Sigmoid colon (tissue), 7 donors: Measurements from ENCODE around the gene SCNN1B. TPM values are rescaled to one million over a fixed set of nuclear protein-coding genes. Genes with fewer than 3 reads are reported as not detected.

Experiments used
- DNase-seq: peaks from one replicate; pipeline ENCODE4 v3.0.0-alpha.2; 2019
- H3K27ac ChIP-seq, 4 donors: fragments of 200-600 bp; sonication (generic); one replicate each; pipeline ENCODE4 v1.5.1; 2016 to 2019; ENCODE audit warnings: mild to moderate bottlenecking in 1 of 4
- H3K27me3 ChIP-seq, 3 donors: fragments of 200-600 bp; sonication (generic); one replicate each; pipeline ENCODE4 v1.5.1; 2019; ENCODE audit warnings: mild to moderate bottlenecking in 1 of 3
- H3K36me3 ChIP-seq, 4 donors: fragments of 200-600 bp; sonication (generic); one replicate each; pipeline ENCODE4 v1.5.1; 2016 to 2019
- H3K4me1 ChIP-seq, 4 donors: fragments of 200-600 bp; sonication (generic); one replicate each; pipeline ENCODE4 v1.5.1; 2017 to 2019
- H3K4me3 ChIP-seq, 4 donors: fragments of 200-600 bp; sonication (generic); one replicate each; pipeline ENCODE4 v1.5.1; 2017 to 2019; ENCODE audit warnings: mild to moderate bottlenecking in 2 of 4, moderate library complexity in 1 of 4
- H3K9me3 ChIP-seq, 4 donors: fragments of 200-600 bp in 3 of 4; sonication (generic) in 3 of 4; one replicate each; pipeline versions ENCODE4 v1.5.1 to v1.6.1; 2013 to 2019
- CTCF ChIP-seq, 4 experiments: fragments of 450-650 bp in 3 of 4; fragments of 200-600 bp in 1 of 4; IDR thresholded peaks; one replicate each; pipeline ENCODE4 v1.5.1; 2016 to 2019; ENCODE audit warnings: antibody characterized with exemption in 4 of 4, mild to moderate bottlenecking in 3 of 4, moderate library complexity in 2 of 4
- EP300 ChIP-seq, 4 donors: sonication (generic); formaldehyde crosslinking; IDR thresholded peaks; one replicate each; pipeline ENCODE4 v1.6.1; 2017; ENCODE audit warnings: antibody characterized with exemption in 4 of 4
- POLR2A ChIP-seq, 2 donors: fragments of 450-650 bp; IDR thresholded peaks; one replicate each; pipeline ENCODE4 v1.6.1; 2016; ENCODE audit warnings: antibody characterized with exemption in 2 of 2, mild to moderate bottlenecking in 2 of 2, moderate library complexity in 2 of 2
- POLR2AphosphoS5 ChIP-seq, 4 donors: sonication (generic); formaldehyde crosslinking; IDR thresholded peaks; one replicate each; pipeline ENCODE4 v1.6.1; 2017; ENCODE audit warnings: antibody characterized with exemption in 4 of 4
- WGBS, 2 donors: extraction: QIAGEN DNeasy Blood & Tissue Kit; methylation state at CpG; one replicate each; pipeline ENCODE4 v1.1.7; 2013; 5-methylcytosine and 5-hydroxymethylcytosine counted together
- intact Hi-C: fragments of 100-400 bp; cut with DNase I; formaldehyde crosslinking; loops from one replicate; pipeline ENCODE4 v1.15.1; 2023
- polyA plus RNA-seq, 3 donors: library from polyadenylated mRNA; stranded (reverse); fragments of 200-250 nt; gene quantifications; one replicate each; pipeline ENCODE4 v1.2.3, GENCODE V29; 2013
- total RNA-seq, 4 donors: library from RNA; depleted of rRNA; stranded (reverse); fragments of >200 nt; gene quantifications; one replicate each; pipeline ENCODE4 v1.1.0, GENCODE V29; 2016
- donor health status: healthy with polysubstance abuse.
- donor health status: Bipolar disorder and iron deficiency.
- donor health status: healthy.

SCNN1B gene
- total and polyA plus RNA-seq, 7 donors: 1.7 to 212 (median 9.2) TPM

GRCh38 chr16:23408823-23409298 is 106.8 kb downstream of the SCNN1B start:
- Histone ChIP-seq H3K27me3 (no peaks in the 10 kb centered on the region), H3K27ac (peak overlapping the region in 3 of 4 donors; percentile 59 to 69 (median 60)), H3K4me3 (no peak overlapping the region), H3K9me3 (no peaks in the 10 kb centered on the region), H3K4me1 (peaks cover 0 to 31% (median 26%) of the 10 kb centered on the region in 4 donors), H3K36me3 (peaks cover 7 to 84% (median 13%) of the 10 kb centered on the region in 4 donors)
- WGBS, 2 donors: 18 to 62% methylated on average over 7 of the region's 7 CpGs
- intact Hi-C loops: no loop called here
- TF ChIP-seq EP300 (IDR thresholded peaks at IDR 0.05) (no peak), POLR2AphosphoS5 (IDR thresholded peaks at IDR 0.05) (peak in 3 of 4 donors; percentile 37 to 46 (median 41))
- DNase-seq: peak; percentile 82

GRCh38 chr16:23409522-23409921 is 107.4 kb downstream of the SCNN1B start:
- DNase-seq: peak; percentile 29
- H3K9me3 ChIP-seq: no peaks in the 10 kb centered on the region
- intact Hi-C loops: no loop called here
- peaks cover 7 to 84% (median 12%) of the 10 kb centered on the region in 4 donors for H3K36me3 ChIP-seq
- WGBS, 2 donors: 92 to 93% methylated on average over 2 of the region's 2 CpGs
- H3K27ac ChIP-seq: peak overlapping the region in 3 of 4 donors; percentile 59 to 69 (median 60)
- no peaks in the 10 kb centered on the region for H3K27me3 ChIP-seq
- peaks cover 0 to 24% (median 19%) of the 10 kb centered on the region in 4 donors for H3K4me1 ChIP-seq
- H3K4me3 ChIP-seq: no peak overlapping the region
- TF ChIP-seq POLR2A (IDR thresholded peaks at IDR 0.05) (no peak), CTCF (IDR thresholded peaks at IDR 0.05) (no peak), EP300 (IDR thresholded peaks at IDR 0.05) (no peak), POLR2AphosphoS5 (IDR thresholded peaks at IDR 0.05) (no peak)

GRCh38 chr16:23410176-23410575 is 108.1 kb downstream of the SCNN1B start:
- no peak for DNase-seq
- intact Hi-C loops: no loop called here
- H3K4me3 ChIP-seq: no peak overlapping the region
- peaks cover 0 to 20% (median 18%) of the 10 kb centered on the region in 4 donors for H3K4me1 ChIP-seq
- H3K27me3 ChIP-seq: no peaks in the 10 kb centered on the region
- peak overlapping the region in 3 of 4 donors; percentile 59 to 69 (median 60) for H3K27ac ChIP-seq
- H3K9me3 ChIP-seq: no peaks in the 10 kb centered on the region
- peaks cover 4 to 84% (median 16%) of the 10 kb centered on the region in 4 donors for H3K36me3 ChIP-seq
- 86 to 88% methylated on average over 4 of the region's 4 CpGs for WGBS, 2 donors
- TF ChIP-seq POLR2A (IDR thresholded peaks at IDR 0.05): no peak
- TF ChIP-seq CTCF (IDR thresholded peaks at IDR 0.05): no peak
- TF ChIP-seq POLR2AphosphoS5 (IDR thresholded peaks at IDR 0.05): no peak
- TF ChIP-seq EP300 (IDR thresholded peaks at IDR 0.05): no peak

GRCh38 chr16:23414731-23415130 is 112.6 kb downstream of the SCNN1B start:
- DNase-seq: no peak
- Histone ChIP-seq H3K4me1 (peaks cover 0 to 6% (median 6%) of the 10 kb centered on the region in 4 donors), H3K27me3 (no peaks in the 10 kb centered on the region), H3K4me3 (no peak overlapping the region), H3K36me3 (peaks cover 3 to 91% (median 25%) of the 10 kb centered on the region in 4 donors), H3K9me3 (no peaks in the 10 kb centered on the region), H3K27ac (no peak overlapping the region)
- TF ChIP-seq EP300 (IDR thresholded peaks at IDR 0.05) (no peak), POLR2AphosphoS5 (IDR thresholded peaks at IDR 0.05) (no peak), POLR2A (IDR thresholded peaks at IDR 0.05) (no peak), CTCF (IDR thresholded peaks at IDR 0.05) (no peak)
- intact Hi-C loops: no loop called here
- 96% methylated on average over 6 of the region's 6 CpGs for WGBS, 2 donors

GRCh38 chr16:23416816-23417215 is 114.7 kb downstream of the SCNN1B start:
- Histone ChIP-seq H3K27ac (no peak overlapping the region), H3K4me1 (peaks cover 0 to under 1% (median 0%) of the 10 kb centered on the region in 4 donors), H3K9me3 (no peaks in the 10 kb centered on the region), H3K27me3 (no peaks in the 10 kb centered on the region), H3K4me3 (no peak overlapping the region), H3K36me3 (peaks cover 3 to 71% (median 25%) of the 10 kb centered on the region in 4 donors)
- TF ChIP-seq CTCF (IDR thresholded peaks at IDR 0.05): no peak
- no peak for TF ChIP-seq POLR2A (IDR thresholded peaks at IDR 0.05)
- TF ChIP-seq EP300 (IDR thresholded peaks at IDR 0.05): no peak
- no peak for TF ChIP-seq POLR2AphosphoS5 (IDR thresholded peaks at IDR 0.05)
- DNase-seq: no peak
- 84 to 94% methylated on average over 7 of the region's 7 CpGs for WGBS, 2 donors
- intact Hi-C loops: no loop called here
